ENCODE data around the gene HLA-E.

HLA-E gene

GRCh38 chr6:30530014-30530413 is 40.7 kb downstream of the HLA-E start:
- no peak overlapping the region for H3K9ac ChIP-seq (ENCODE audit: insufficient read length, low read depth)
- H3K36me3 ChIP-seq (ENCODE audit: insufficient read depth, insufficient read length, low read length), result no peaks in the 10 kb centered on the region
- H3K4me3 ChIP-seq (ENCODE audit: insufficient read length, low read depth), result no peak overlapping the region
- no peaks in the 10 kb centered on the region for H3K27me3 ChIP-seq (ENCODE audit: insufficient read depth, insufficient read length)
- no peaks in the 10 kb centered on the region for H3K4me1 ChIP-seq (ENCODE audit: insufficient read depth, insufficient read length)
- no peak for DNase-seq (ENCODE audit: low read depth, low spot score)
- TF ChIP-seq SUZ12 (IDR thresholded peaks at IDR 0.05; ENCODE audit: extremely low read depth, insufficient read depth, insufficient read length), result no peak
- no peak for TF ChIP-seq ZNF274 (IDR thresholded peaks at IDR 0.05; ENCODE audit: low read depth, low read length)
- TF ChIP-seq YY1 (IDR thresholded peaks at IDR 0.05; ENCODE audit: insufficient read depth, insufficient read length), result no peak
- no peaks in the 10 kb centered on the region for H3K9me3 ChIP-seq (ENCODE audit: insufficient read depth, low read length)

DNA sequence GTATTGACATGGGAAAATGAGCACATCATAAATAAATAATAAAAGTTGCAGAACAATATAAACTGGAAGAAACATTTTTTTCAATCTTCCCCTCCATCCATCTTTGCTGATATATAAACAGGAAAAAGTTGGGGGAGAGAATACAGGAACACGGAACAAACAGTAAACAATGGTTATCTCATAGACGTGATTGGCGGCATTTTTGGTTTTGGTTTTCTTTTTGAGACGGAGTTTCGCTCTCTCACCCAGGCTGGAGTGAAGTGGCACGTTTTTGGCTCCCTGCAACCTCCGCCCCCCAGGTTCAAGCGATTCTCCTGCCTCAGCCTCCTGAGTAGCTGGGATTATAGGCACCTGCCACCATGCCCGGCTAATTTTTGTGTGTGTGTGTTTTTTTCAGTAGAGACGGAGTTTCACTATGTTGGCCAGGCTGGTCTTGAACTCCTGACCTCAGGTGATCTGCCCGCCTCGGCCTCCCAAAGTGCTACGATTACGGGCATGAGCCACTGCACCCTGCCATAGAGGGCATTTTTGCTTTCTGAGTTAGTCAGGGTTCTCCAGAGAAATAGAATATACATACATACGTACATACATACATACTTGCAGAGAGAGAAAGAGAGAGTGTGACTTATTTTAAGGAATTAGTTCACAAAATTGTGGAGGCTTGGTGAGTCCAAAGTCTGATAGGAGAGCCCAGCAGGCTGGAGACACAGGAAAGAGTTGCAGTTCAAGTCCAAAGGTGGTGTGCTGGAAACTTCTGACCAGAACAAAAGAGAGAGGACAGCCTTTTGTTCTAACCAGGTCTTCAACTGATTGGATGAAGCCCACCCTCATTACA is 44.4 kb downstream of the HLA-E start:
- Histone ChIP-seq H3K9me3 (ENCODE audit: insufficient read depth, low read length) (no peaks in the 10 kb centered on the region), H3K27me3 (ENCODE audit: insufficient read depth, insufficient read length) (no peaks in the 10 kb centered on the region), H3K4me3 (ENCODE audit: insufficient read length, low read depth) (no peak overlapping the region), H3K36me3 (ENCODE audit: insufficient read depth, insufficient read length, low read length) (no peaks in the 10 kb centered on the region), H3K4me1 (ENCODE audit: insufficient read depth, insufficient read length) (no peaks in the 10 kb centered on the region), H3K9ac (ENCODE audit: insufficient read length, low read depth) (no peak overlapping the region)
- DNase-seq (ENCODE audit: low read depth, low spot score), result no peak
- TF ChIP-seq YY1 (IDR thresholded peaks at IDR 0.05; ENCODE audit: insufficient read depth, insufficient read length) (no peak), SUZ12 (IDR thresholded peaks at IDR 0.05; ENCODE audit: extremely low read depth, insufficient read depth, insufficient read length) (no peak), ZNF274 (IDR thresholded peaks at IDR 0.05; ENCODE audit: low read depth, low read length) (no peak)

- Histone ChIP-seq H3K27me3 (ENCODE audit: insufficient read depth, insufficient read length) (no peaks in the 10 kb centered on the region), H3K9ac (ENCODE audit: insufficient read length, low read depth) (no peak overlapping the region), H3K4me1 (ENCODE audit: insufficient read depth, insufficient read length) (no peaks in the 10 kb centered on the region), H3K4me3 (ENCODE audit: insufficient read length, low read depth) (no peak overlapping the region), H3K9me3 (ENCODE audit: insufficient read depth, low read length) (no peaks in the 10 kb centered on the region), H3K36me3 (ENCODE audit: insufficient read depth, insufficient read length, low read length) (no peaks in the 10 kb centered on the region)
- TF ChIP-seq ZNF274 (IDR thresholded peaks at IDR 0.05; ENCODE audit: low read depth, low read length), result no peak
- no peak for TF ChIP-seq SUZ12 (IDR thresholded peaks at IDR 0.05; ENCODE audit: extremely low read depth, insufficient read depth, insufficient read length)
- no peak for TF ChIP-seq YY1 (IDR thresholded peaks at IDR 0.05; ENCODE audit: insufficient read depth, insufficient read length)
- no peak for DNase-seq (ENCODE audit: low read depth, low spot score)
These were observed 48.6 kb downstream of the HLA-E start for GRCh38 chr6:30537931-30538330.

- DNase-seq (ENCODE audit: low read depth, low spot score), result no peak
- TF ChIP-seq ZNF274 (IDR thresholded peaks at IDR 0.05; ENCODE audit: low read depth, low read length) (no peak), SUZ12 (IDR thresholded peaks at IDR 0.05; ENCODE audit: extremely low read depth, insufficient read depth, insufficient read length) (no peak), YY1 (IDR thresholded peaks at IDR 0.05; ENCODE audit: insufficient read depth, insufficient read length) (no peak)
- peaks cover 16% of the 10 kb centered on the region for H3K36me3 ChIP-seq (ENCODE audit: insufficient read depth, insufficient read length, low read length)
- no peak overlapping the region for H3K9ac ChIP-seq (ENCODE audit: insufficient read length, low read depth)
- H3K4me3 ChIP-seq (ENCODE audit: insufficient read length, low read depth), result no peak overlapping the region
- no peaks in the 10 kb centered on the region for H3K4me1 ChIP-seq (ENCODE audit: insufficient read depth, insufficient read length)
- no peaks in the 10 kb centered on the region for H3K27me3 ChIP-seq (ENCODE audit: insufficient read depth, insufficient read length)
- H3K9me3 ChIP-seq (ENCODE audit: insufficient read depth, low read length), result no peaks in the 10 kb centered on the region
These were observed 52.5 kb downstream of the HLA-E start for GRCh38 chr6:30541515-30542403.

DNA sequence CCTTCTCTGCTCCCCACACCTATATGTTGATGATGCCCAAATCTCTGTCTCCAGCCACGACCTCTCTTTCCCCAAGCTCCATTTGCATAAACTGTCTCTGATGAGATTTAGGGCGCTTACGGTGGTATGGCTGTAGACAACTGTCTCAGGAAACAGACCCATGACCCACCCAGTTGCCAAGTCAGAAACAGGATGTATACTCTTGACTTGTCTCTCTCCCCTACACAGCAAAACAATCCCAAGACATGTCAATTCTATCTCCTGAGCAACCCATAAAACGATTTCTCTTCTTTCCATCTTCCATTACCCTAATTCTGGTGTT is 53.1 kb downstream of the HLA-E start:
- no peak overlapping the region for H3K4me3 ChIP-seq (ENCODE audit: insufficient read length, low read depth)
- H3K36me3 ChIP-seq (ENCODE audit: insufficient read depth, insufficient read length, low read length), result peaks cover 21% of the 10 kb centered on the region
- DNase-seq (ENCODE audit: low read depth, low spot score), result no peak
- TF ChIP-seq YY1 (IDR thresholded peaks at IDR 0.05; ENCODE audit: insufficient read depth, insufficient read length) (no peak), ZNF274 (IDR thresholded peaks at IDR 0.05; ENCODE audit: low read depth, low read length) (no peak), SUZ12 (IDR thresholded peaks at IDR 0.05; ENCODE audit: extremely low read depth, insufficient read depth, insufficient read length) (no peak)
- no peaks in the 10 kb centered on the region for H3K9me3 ChIP-seq (ENCODE audit: insufficient read depth, low read length)
- no peak overlapping the region for H3K9ac ChIP-seq (ENCODE audit: insufficient read length, low read depth)
- no peaks in the 10 kb centered on the region for H3K27me3 ChIP-seq (ENCODE audit: insufficient read depth, insufficient read length)
- no peaks in the 10 kb centered on the region for H3K4me1 ChIP-seq (ENCODE audit: insufficient read depth, insufficient read length)

DNA sequence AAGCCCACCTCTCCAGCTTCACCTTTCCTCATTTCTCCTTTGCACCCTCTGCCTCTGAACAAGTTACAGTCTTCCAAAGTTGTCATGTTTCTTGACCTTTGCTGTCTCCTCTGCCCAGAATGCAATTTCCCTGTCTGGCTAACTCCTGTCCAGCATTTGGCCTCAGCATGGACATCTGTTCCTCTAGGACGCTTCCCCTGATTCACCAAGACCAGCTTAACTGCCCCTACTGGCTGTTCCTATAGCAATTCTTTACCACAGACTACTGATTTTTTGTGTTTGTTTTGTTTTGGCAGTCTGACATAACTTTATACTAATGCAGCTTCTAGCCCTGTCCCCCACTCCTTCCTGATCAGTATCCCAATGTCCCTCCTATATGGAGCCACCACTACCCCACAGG is 53.6 kb downstream of the HLA-E start:
- Histone ChIP-seq H3K4me1 (ENCODE audit: insufficient read depth, insufficient read length) (no peaks in the 10 kb centered on the region), H3K9me3 (ENCODE audit: insufficient read depth, low read length) (no peaks in the 10 kb centered on the region), H3K9ac (ENCODE audit: insufficient read length, low read depth) (no peak overlapping the region), H3K4me3 (ENCODE audit: insufficient read length, low read depth) (no peak overlapping the region), H3K36me3 (ENCODE audit: insufficient read depth, insufficient read length, low read length) (peaks cover 24% of the 10 kb centered on the region), H3K27me3 (ENCODE audit: insufficient read depth, insufficient read length) (no peaks in the 10 kb centered on the region)
- no peak for TF ChIP-seq SUZ12 (IDR thresholded peaks at IDR 0.05; ENCODE audit: extremely low read depth, insufficient read depth, insufficient read length)
- TF ChIP-seq ZNF274 (IDR thresholded peaks at IDR 0.05; ENCODE audit: low read depth, low read length), result no peak
- no peak for TF ChIP-seq YY1 (IDR thresholded peaks at IDR 0.05; ENCODE audit: insufficient read depth, insufficient read length)
- DNase-seq (ENCODE audit: low read depth, low spot score), result no peak
